GM19455 (cell line): ENCODE measurements around the gene MRS2.

Experiments
- ATAC-seq: cut with Tn5 transposase; IDR thresholded peaks from one replicate; pipeline ENCODE4 v1.9.1; 2021; ENCODE audit not compliant: unreplicated experiment

The MRS2 gene

DNA sequence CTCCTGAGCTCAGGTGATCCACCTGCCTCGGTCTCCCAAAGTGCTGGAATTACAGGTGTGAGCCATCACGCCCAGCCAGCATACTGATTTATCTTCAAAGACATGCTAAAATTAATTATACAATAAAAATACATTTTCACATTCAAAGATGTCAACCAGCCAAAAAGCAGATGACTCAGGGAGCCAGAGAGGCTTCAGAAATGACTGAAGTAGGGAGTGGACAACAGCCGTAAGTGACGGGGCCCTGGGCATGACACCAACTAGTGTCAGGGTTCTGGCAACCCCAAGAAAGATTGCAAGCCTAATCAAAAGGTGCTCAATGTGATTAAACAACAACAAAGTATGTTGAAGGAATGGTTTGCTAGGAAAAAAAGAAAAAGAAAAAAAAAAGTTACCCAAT lies 58.2 kb downstream of the MRS2 start:
- no peak for ATAC-seq

DNA sequence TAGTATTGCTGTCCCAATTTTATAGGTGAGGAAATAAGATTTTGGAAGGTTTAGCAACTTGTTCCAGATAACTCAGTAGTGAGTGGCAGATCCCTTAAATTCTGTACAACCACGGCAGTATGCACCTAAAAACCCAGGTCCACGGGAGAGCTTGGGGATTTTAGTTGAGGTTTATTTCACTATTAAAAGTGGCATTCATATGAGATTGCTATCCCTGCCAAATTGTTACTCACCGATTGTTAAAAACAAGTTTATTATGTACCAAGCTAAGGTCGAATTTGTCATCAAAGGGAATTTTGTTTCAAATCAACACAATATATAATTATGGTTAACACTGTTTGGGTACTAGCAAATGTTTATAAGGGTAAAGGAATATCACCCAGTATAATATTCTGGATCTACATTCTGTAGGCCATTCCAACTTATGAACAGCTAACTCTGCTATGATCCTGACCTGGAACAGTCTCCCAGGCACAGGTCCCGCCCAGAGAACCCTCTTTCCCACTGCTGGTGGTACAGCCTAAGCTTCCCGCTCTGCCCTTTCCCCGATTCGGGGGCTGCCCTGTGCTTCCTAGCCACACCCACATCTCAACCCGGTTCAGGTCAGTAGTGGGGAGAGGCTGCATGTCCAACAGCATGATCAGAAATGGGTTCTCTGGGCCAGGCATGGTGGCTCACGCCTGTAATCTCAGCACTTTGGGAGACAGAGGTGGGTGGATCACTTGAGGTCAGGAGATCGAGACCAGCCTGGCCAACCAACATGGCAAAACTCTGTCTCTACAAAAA lies 61.7 kb downstream of the MRS2 start:
- ATAC-seq: no peak

- ATAC-seq: no peak
Measured at GRCh38 chr6:24469811-24470210, 67.1 kb downstream of the MRS2 start.

- no peak for ATAC-seq
Measured at GRCh38 chr6:24472181-24472580, 69.4 kb downstream of the MRS2 start.
